Activated CD4-positive, alpha-beta T cell treated with anti-CD3 and anti-CD28 coated beads, Interleukin-2, amount 50 U/mL, for 48 hours (primary cell): Measurements from ENCODE around the gene RAPGEF2.
"Not testable (repeated sequence)": the region's sequence is repeated elsewhere in the genome, so short reads cannot be mapped to it uniquely, and the experiment has no call there.

Experiments used
- DNase-seq, 2 experiments: peaks; one replicate each; pipeline ENCODE4 v3.0.0-alpha.2; 2020

RAPGEF2 gene

DNA sequence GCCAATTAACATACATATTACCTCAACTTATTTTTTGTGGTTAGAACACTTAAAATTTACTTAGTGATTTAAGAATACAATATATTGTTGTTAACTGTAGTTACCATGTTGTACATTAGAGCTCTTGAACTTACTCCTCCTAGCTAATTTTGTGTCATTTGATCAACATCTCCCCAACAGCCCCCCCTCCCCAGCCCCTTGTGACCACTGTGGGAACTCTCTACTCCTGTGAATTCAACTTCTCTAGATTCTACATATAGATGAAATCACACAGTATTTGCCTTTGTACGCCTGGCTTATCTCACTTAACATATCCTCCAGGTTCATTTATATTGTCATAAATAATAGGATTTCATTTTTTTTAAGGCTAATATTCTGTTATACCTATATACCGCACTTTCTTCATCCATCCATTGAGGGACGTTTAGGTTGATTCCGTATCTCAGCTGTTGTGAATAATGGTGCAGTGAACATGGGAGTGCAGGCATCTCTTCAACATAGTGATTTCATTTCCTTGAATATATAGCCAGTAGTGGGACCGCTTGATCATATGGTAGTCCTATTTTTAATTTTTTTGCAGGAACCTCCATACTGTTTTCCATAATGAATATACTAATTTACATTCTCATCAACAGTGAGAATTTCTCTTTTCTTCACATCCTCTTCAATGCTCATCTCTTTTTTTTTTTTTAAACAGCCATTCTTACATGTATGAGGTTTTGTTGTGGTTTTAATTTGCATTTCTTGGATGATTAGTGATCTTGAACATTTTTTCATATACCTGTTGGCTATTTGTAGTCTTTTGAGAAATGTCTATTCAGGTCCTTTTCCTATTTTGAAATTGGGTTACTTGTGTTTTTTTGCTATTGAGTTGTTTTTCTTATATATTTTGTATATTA, 66.8 kb downstream of the RAPGEF2 start:
- no peak for DNase-seq

DNA sequence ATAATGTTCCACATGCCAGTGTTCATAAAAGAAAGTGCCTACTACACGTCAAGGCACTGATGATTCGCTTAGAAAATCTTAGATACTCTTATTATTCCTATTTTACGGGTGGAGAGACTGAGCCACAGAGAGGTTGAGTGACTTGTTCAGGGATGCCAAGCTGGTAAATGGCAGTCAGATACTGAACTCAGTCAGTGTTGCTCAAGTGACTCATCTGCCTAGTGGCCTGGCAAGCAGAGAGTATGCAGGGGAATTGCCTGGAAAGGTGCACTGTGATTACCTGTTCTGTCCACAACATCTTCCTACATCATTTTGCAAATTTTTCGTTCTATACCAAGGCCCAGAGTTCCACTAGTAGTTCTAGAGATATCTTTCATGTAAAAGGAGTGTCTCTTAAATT, 68.4 kb downstream of the RAPGEF2 start:
- DNase-seq, result peak; percentile 16 to 26

DNA sequence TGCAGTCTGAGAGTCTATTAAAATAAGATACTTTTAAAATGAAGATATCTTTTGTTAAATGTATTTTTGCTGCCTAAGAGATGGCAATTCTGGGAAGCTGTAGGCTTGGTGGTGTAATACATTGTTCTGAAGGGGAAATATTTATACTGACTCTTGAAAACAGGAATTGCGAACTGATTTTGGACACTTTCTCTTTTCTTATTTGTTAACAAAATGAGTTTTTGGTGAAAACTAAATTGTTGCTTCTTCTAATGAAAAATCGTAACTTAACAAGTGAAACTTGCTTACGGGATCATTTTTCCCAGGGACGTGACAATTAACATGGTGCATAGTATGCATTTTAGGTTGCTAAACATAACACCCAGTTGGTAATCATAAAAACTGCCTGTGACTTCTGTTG, 71.0 kb downstream of the RAPGEF2 start:
- no peak for DNase-seq

DNA sequence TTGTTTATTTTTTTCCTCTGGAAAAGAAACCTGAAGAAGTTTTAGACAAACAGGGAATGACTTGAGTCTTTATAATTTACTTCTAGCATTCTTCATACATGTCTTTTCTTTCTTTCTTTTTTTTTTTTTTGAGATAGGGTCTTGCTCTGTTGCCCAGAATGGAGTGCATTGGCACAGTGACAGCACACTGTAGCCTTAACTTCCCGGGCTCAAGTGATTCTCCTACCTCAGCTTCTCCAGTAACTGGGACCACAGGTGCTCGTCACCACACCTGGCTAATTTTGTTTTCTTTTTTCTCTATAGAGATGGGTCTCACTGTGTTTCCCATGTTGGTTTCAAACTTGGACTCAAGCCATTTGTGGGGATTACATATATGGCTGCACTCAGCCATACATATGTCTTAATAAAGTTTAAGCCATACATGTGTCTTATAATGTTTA, 71.8 kb downstream of the RAPGEF2 start:
- no peak for DNase-seq

DNA sequence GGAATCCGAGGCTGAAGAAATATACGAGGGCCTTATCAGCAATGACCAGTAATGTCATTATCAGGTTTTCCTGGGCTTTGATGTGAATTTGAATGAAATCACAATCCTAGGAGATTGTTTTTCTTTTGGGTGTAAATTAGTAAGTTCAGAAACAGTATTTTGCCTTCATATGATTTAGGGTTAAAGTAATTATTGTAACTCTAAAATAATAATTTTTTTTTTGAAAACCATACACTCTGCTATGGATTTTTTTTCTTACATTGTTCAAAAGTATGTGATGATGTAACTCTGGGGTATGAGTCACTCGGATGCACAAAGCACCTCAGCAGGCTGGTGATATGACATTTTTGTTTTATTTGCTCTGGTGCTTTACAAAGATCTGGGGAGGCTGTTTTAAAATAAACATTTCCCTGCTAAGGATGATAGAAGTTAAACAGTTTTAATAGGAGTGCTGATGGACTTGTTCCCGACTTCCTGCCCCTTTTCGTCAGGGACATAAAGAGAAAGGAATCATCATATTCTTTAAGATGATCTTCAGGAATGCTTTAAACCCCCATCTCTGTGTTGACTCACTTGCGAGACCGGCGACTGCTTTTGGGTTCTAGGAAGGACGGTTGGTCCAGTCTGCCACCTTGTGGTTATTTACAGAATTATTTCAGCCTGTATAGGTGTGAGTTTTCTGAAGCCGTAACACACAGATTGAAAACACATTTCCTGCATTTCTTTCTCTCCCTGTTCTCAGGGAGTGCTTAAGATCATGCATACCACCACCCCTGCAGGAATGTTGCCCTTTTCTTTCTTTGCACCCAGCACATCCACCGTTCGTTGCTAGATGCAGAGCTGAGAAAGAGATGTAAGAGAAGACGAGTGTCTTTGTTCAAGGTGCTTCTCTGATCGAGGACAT, 72.5 kb downstream of the RAPGEF2 start:
- DNase-seq, result peak; percentile 45 to 60

DNA sequence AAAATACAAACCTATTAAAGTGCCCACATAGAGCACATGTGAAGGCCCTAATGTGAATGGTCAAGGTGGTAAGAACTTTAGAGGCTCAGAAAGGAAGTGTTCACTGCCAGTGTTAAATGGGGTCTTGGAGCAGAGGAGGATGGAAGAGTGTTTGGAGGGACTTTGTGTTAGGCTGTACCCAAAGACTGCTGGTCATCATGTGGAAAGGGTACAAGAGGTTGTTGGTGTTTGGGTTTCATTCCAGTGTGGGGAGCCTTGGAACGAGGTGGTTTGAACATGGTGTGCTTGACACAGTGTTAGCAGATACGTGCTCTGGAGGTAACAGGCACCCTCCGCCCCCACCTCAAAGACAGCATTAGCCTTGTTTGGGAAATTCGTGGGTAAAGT, 73.1 kb downstream of the RAPGEF2 start:
- no peak for DNase-seq

DNA sequence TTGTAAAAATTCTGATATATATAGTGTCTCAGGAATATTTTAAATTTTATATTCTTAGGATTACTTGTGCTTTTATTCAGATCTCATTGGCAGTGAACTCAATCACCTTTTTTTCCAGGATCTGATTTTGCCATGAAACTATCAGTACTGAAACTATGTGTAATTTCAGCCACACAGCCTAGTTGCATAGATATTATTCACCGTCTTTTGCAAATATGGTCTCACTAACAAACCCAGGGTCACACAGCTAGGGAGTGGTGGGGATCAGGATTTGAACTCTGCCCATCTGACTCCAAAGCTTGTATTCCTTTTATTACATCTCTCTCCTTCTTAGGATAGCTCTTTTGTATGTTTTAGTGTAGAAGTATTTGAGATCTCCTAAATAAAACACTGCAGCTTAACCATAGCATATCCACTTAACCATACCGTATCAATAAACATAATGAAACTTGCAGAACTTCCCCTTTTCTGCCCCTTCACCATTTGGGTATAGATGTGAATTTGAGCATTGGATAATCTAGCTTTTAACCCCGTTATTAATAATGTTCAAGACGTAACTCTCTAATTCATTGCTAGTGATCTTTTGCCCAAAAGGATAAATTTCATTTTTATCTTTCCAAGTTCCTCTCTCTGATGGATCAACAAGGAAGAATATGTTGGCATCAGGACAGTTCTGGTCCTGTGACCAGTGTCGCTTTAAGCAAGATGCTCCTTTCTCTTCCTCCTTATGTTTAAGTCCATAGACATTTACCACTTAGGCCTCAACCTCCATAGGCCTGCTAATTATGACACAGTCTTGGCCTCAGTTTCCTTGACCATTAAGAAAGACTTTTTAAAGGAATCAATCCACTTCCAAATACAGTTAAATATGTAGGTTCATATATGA, 74.6 kb downstream of the RAPGEF2 start:
- no peak for DNase-seq

DNA sequence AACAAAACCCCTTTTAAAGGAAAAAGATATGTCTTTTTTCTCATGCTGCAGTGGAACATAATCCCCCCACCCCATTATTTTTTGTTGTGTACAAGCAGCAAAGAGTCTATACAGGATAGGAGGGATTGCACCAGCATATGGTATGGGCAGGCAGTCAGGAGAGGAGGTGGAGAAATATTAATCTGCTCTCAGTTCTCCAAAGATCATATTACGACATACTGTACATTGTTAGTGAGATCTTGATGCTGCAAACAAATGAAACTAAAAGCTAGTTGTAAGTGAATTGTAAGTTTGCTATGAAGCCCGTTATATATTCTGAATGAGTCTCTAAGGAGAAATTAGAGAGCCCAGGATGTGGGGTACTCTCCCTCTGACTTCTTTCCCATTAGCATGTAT, 75.3 kb downstream of the RAPGEF2 start:
- no peak for DNase-seq

DNA sequence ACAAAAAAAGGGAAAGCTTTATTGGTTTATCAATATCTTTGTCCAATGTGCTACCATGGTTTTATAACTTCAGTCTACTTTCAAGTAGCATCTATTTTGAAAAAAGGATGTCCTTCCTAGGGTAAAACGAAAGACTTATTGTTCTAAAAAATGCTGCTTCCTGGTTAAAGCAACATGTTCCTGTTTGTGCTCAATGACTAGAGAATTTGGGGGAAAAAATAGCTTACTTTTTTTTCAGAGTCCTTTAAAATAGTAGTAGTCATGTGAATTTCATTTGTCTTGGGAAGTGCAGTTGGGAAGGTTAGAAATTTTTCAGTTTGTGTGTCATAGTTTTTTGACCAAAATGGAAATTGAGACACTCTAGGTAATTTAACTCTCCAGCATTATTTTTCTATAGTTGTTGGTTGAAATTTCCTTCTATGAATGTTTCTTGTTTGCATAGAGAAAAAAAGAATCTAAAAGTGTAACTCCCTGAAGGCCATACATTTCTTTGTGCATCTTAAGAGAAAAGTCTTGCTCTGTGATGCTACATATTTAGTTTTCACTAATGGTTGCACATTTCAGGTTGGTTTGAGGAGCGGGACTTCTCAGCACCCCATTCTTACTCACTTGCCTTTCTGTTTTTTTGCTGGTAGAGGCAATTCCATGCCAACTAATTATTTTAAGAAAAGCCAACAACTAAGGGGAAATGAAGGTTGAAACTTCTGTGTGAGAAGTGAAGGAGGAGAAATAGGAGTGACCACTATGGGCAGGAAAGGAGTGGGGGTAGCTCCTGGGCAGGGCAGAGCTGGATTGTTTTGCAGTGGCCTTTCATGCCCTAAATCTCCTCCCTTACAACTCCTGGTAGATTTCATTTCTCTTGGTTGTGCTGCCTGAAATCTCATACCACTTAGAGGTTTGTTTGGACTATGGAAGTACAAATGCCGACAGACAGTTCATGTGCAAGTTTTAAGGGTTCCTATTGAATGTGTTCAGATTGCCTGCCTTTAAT, 76.4 kb downstream of the RAPGEF2 start:
- DNase-seq, result no peak

DNA sequence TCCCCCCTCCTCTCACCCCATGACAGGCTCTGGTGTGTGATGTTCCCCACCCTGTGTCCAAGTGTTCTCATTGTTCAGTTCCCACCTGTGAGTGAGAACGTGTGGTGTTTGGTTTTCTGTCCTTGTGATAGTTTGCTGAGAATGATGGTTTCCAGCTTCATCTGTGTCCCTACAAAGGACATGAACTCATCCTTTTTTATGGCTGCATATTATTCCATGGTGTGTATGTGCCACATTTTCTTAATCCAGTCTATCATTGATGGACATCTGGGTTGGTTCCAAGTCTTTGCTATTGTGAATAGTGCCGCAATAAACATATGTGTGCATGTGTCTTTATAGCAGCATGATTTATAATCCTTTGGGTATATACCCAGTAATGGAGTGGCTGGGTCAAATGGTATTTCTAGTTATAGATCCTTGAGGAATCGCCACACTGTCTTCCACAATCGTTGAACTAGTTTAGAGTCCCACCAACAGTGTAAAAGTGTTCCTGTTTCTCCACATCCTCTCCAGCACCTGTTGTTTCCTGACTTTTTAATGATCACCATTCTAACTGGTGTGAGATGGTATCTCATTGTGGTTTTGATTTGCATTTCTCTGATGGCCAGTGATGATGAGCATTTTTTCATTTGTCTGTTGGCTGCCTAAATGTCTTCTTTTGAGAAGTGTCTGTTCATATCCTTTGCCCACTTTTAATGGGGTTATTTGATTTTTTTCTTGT, 81.2 kb downstream of the RAPGEF2 start:
- DNase-seq, result not testable (repeated sequence)

DNA sequence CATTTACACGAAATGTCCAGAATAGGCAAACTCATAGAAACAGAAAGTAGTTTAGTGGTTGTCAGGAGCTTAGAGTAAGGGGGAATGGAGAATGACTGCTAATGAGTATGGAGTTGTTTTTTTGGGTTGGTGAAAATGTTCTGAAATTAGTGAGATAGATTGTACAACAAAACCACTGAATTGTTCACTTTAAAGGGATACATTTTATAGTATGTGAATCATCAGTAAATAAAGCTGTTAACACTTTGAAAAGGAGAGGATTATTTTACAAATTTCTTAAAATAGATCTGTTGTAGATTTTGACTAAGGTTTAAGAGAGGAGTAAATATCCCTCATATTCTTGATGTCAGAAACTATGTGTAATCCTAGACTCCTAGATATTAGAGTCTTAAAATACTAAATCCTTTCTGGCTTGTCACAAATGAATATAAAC, 82.7 kb downstream of the RAPGEF2 start:
- DNase-seq, result no peak

DNA sequence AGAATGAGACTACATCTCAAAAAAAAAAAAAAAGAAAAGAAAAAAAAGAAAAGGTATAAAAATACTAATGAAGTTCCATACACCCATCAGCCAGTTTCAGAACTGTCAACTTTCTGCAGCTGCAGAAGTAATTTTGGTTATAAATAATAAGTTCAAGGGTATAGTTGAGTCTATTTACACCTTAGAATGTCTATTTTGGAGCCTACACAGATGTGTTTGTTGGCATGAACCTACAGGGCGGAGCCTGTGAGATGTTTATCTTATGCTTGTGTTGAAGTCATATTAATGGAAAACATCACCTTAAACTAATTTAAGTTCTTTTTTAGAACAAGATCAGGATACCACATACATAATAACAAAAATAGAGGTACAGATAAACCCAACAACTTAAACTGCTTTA, 85.8 kb downstream of the RAPGEF2 start:
- no peak for DNase-seq

DNA sequence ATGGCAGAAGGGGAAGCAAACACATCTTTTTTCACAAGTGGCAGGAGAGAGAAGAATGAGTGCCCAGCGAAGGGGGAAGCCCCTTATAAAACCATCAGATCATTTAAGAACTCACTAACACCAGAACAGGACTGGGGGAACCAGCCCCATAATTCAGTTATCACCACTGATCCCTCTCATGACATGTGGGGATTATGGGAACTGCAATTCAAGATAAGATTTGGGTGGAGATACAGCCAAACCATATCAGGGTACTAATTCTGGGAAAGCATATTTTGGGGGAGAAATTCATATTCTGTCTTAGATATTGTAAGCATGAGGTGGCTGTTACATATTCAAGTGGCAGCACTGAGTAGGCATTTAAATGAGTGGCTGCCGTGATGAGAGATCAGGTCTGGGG, 87.8 kb downstream of the RAPGEF2 start:
- DNase-seq, result no peak

DNA sequence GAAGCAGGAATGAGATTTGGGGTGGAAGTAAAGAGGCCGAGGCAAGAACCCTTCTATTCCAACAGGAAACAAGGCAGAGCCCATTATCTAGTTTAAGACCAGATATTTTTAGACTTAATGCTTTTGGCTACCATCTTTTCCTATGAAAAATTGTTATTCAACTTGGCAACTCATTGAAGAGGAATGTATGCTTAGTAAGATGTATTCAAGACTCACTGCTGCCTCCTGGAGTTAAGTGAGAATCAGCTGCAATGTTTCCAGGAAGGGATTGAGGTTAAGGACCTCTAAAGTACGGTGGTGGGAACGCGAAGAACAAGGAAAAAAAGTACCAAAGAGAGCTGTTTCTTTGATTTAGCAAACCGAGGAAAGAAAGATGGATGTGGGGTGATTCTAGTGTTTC, 89.1 kb downstream of the RAPGEF2 start:
- DNase-seq, result no peak

DNA sequence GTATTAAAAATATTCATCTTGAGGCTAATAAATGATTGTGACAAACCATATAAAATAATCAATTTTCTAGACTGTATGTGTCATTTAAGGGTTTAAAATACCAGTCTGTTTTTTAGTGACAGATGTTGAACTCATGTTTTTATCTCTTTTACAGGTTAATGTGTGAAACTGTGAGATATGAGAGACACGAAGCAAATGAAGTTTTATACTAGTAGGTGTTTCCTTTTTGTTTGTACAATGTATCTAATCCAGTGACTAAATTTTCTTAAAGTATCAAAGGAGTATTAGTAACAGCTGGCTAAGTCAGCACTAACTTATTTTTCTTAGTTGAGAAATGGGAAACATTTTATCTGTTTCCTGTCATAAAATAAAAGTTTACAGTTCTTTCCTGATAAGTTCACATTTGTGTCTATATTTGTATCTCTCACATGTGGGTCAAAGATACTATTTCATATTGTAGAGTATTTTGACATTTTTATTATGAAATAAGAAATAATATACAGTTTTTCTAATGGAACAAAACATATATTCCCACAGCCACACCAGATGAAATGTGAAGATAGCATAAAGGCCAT, 90.3 kb downstream of the RAPGEF2 start:
- no peak for DNase-seq

DNA sequence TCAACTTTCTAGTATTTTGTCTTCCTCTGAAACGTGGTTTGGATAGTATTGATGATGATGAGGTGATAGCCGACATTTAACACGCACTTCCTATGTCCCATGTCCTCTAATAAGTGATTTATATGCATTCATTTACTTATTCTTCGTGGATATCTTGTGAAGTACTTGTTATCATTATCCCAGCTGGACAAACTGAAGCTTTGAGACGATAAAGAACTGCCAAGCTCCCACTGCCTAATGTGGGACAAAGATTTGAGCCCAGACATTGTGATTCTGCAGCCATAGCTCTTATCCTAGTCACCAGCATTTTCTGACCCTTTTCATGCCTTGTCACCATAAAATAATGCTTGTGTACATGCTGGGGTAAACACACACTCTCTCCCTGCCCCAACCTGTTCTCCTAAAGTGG, 92.5 kb downstream of the RAPGEF2 start:
- no peak for DNase-seq

DNA sequence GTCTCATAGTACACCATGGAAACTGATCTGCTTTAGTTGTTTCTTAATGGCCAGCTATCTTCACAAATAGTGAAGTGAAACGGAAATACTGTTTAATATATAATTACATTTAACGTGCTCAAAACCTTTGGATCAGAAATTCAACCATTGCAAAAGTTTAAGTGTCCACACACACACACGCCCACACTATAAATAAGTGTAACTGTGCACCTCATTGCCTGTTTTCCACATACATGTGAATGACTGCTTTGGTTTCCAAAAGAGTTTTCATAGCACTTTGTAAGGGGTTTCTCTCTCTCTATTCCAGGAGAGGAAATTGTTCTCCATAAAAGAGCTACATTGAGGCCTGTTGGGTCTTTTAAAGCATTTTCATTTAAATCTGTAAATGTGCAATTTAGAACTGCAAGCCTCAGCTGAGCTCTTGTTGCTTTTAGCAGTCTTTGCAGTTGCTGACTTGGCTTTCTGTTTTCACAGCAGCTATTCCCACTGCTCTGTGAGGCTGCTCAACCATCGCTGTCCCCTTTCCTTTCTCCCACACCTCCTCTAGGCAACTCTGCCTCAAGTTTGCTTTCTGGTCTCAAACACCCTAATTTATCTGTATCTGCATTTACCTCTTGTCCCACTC, 94.5 kb downstream of the RAPGEF2 start:
- DNase-seq, result no peak

DNA sequence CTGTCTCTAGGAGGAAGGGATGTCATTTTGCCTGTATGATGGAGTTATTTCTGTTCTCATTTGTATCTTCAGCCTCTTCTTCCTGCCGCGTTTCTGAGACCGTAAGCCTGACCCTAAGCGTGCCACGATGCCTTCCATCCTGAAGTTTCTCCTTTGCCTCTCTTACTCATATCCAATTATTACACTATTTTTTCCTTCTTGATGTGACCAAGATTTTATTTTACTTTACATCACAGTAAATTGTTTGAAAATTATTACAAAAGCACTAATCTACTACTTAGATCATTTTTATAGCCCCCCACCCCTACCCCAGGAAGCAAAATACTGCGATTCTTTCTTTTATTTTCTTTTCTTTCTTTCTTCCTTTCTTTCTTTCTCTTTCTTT, 95.0 kb downstream of the RAPGEF2 start:
- DNase-seq, result no peak

DNA sequence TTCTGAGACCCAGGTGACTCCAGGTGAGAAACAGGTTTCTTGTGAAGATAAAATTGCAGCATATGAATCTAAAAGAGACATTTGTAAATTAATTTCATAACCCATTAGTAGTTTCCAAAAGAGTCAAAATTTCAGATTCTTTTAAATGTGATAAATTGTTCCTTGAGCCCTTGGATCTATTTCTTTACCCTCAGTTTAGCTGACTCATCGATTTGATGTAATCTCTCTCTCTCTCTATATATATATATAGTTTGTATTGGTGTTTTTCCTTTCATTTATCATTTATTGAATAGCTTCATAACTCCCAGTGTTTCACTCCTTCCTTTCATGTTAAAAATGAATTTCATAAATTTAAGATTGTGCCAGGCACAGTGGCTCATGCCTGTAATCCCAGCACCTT, 96.9 kb downstream of the RAPGEF2 start:
- DNase-seq, result no peak

DNA sequence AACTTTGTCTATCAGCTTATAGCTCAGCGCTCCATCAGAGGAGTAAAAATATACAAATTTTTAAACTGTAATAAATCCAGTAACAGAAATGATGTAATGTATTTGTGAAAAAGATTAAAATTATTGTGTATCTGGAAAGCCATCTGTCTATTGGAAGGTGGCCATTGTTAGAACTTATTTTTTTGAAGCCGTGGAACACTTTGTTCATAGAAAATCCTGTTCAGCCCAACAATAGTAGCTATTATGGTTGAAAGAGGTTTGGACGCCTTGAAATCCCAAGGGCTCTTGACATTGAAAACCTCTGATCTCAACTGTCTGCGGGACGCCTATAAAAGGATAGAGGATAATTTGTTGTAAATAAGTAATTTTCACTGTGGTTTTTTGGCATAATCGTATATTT, 98.3 kb downstream of the RAPGEF2 start:
- no peak for DNase-seq
